ENCODE results near the gene IL21R.

Gene IL21R

GRCh38 chr16:27377666-27378485 lies 24.1 kb upstream of the IL21R start:
- no peak overlapping the region for H3K27ac ChIP-seq
- TF ChIP-seq ZFX (IDR thresholded peaks at IDR 0.05) (no peak), CTCF (conservative IDR thresholded peaks at IDR 0.05) (no peak)

- no peak overlapping the region for H3K27ac ChIP-seq
- no peak for TF ChIP-seq CTCF (conservative IDR thresholded peaks at IDR 0.05)
- TF ChIP-seq ZFX (IDR thresholded peaks at IDR 0.05): no peak
Measured at GRCh38 chr16:27378871-27379481, 23.0 kb upstream of the IL21R start.

GRCh38 chr16:27379919-27380318 lies 22.1 kb upstream of the IL21R start:
- H3K27ac ChIP-seq: no peak overlapping the region
- TF ChIP-seq ZFX (IDR thresholded peaks at IDR 0.05): no peak
- TF ChIP-seq CTCF (conservative IDR thresholded peaks at IDR 0.05): no peak

- TF ChIP-seq CTCF (conservative IDR thresholded peaks at IDR 0.05) (no peak), ZFX (IDR thresholded peaks at IDR 0.05) (no peak)
- H3K27ac ChIP-seq: no peak overlapping the region
Measured at GRCh38 chr16:27381236-27381635, 20.7 kb upstream of the IL21R start.

GRCh38 chr16:27381974-27382855 lies 19.8 kb upstream of the IL21R start:
- H3K27ac ChIP-seq: no peak overlapping the region
- TF ChIP-seq ZFX (IDR thresholded peaks at IDR 0.05): no peak
- no peak for TF ChIP-seq CTCF (conservative IDR thresholded peaks at IDR 0.05)

- no peak overlapping the region for H3K27ac ChIP-seq
- TF ChIP-seq ZFX (IDR thresholded peaks at IDR 0.05): no peak
- no peak for TF ChIP-seq CTCF (conservative IDR thresholded peaks at IDR 0.05)
Measured at GRCh38 chr16:27383556-27384243, 18.3 kb upstream of the IL21R start.
